HCT116 (cell line): ENCODE results near the gene GCN1. TPM values are rescaled to one million over a fixed set of nuclear protein-coding genes. Genes with fewer than 3 reads are reported as not detected.
A peak's percentile ranks its signal among the peaks of the same experiment; 100 is the strongest.

Experiments
- ATAC-seq: fragments of 200-7000 bp; cut with Tn5 transposase; 2 replicates; pipeline ENCODE4 v1.9.1; 2020; ENCODE audit warnings: mild to moderate bottlenecking, moderate library complexity
- BruUV-seq: library from RNA; stranded (reverse); fragments of 400-500 nt; replicated peaks from 2 replicates; lab custom pipeline; 2021; lab: Mats Ljungman, UMichigan
- CTCF ChIA-PET: fragments of 300-600 bp; sonication (Branson Sonifier 250); formaldehyde crosslinking; loops from one replicate; lab custom pipeline; 2021; ENCODE audit warnings: antibody characterized with exemption; lab: Charles Lee
- POLR2A ChIA-PET: fragments of 300-600, 350-600 bp; sonication (Branson Sonifier 250); formaldehyde crosslinking; loops from one replicate; lab custom pipeline; 2021; ENCODE audit warnings: antibody characterized with exemption; lab: Charles Lee
- RAD21 ChIA-PET, 2 experiments: fragments of 300-600 bp; sonication (Branson Sonifier 250); formaldehyde crosslinking; loops; one replicate each; lab custom pipeline; 2023; ENCODE audit warnings: low total read pairs in 2 of 2; ENCODE audit not compliant: uncharacterized antibody in 2 of 2, unreplicated experiment in 2 of 2, low non-redundant PET in 1 of 2; lab: Charles Lee
- DNase-seq: peaks from one replicate; pipeline ENCODE4 v3.0.0-alpha.2; 2010; ENCODE audit warnings: low read depth, low spot score
- H2AFZ ChIP-seq: fragments of 200-600 bp; shearing (Covaris generic), sonication (generic); 2 replicates; pipeline ENCODE4 v1.6.1; 2017; ENCODE audit warnings: low read depth, mixed run types, mixed read lengths, antibody characterized with exemption, low read length; ENCODE audit not compliant: poor library complexity, severe bottlenecking
- H3K27ac ChIP-seq: 2 replicates; pipeline ENCODE4 v1.5.1; 2012; ENCODE audit warnings: low read depth, low read length
- H3K27me3 ChIP-seq: fragments of 200-600 bp; sonication (generic); 2 replicates; pipeline ENCODE4 v1.6.1; 2016; ENCODE audit warnings: mixed run types, low read length, mixed read lengths; ENCODE audit not compliant: insufficient read depth
- H3K36me3 ChIP-seq, 2 experiments: fragments of 200-500 bp in 1 of 2; fragments of 200-600 bp in 1 of 2; sonication (Bioruptor generic) in 1 of 2; sonication (generic) in 1 of 2; 2 replicates each; pipeline versions ENCODE4 v1.5.1 to v1.6.1; 2014 to 2016; ENCODE audit warnings: low read length in 2 of 2, inconsistent platforms in 1 of 2, mixed read lengths in 1 of 2, mixed run types in 1 of 2; ENCODE audit not compliant: insufficient read depth in 2 of 2, control insufficient read depth in 1 of 2
- H3K4me1 ChIP-seq, 2 experiments: fragments of 200-600 bp in 1 of 2; sonication (generic) in 1 of 2; 2 replicates each; pipeline versions ENCODE4 v1.5.1 to v1.6.1; 2012 to 2017; ENCODE audit warnings: low read length in 2 of 2, inconsistent platforms in 1 of 2, mild to moderate bottlenecking in 1 of 2, mixed read lengths in 1 of 2, mixed run types in 1 of 2, moderate library complexity in 1 of 2; ENCODE audit not compliant: insufficient read depth in 2 of 2, control insufficient read depth in 1 of 2
- H3K4me2 ChIP-seq: fragments of 200-600 bp; sonication (generic); 2 replicates; pipeline ENCODE4 v1.6.1; 2017; ENCODE audit warnings: mixed run types, low read length, mixed read lengths
- H3K4me3 ChIP-seq, 2 experiments: fragments of 200-600 bp in 1 of 2; sonication (generic) in 1 of 2; replicated peaks in 1 of 2; 2 replicates each; pipeline ENCODE4 v1.5.1; 2011 to 2016; ENCODE audit warnings: low read length in 2 of 2, control low read depth in 1 of 2, low read depth in 1 of 2, mild to moderate bottlenecking in 1 of 2, mixed read lengths in 1 of 2, mixed run types in 1 of 2
- H3K79me2 ChIP-seq: fragments of 200-600 bp; sonication (generic); 2 replicates; pipeline ENCODE4 v1.6.1; 2017; ENCODE audit warnings: mild to moderate bottlenecking, mixed run types, low read length, moderate library complexity, mixed read lengths; ENCODE audit not compliant: insufficient read depth
- H3K9ac ChIP-seq: fragments of 200-600 bp; sonication (generic); 2 replicates; pipeline ENCODE4 v1.6.1; 2016; ENCODE audit warnings: low read length, mixed read lengths
- H3K9me2 ChIP-seq: fragments of 200-600 bp; sonication (generic), shearing (Covaris generic); 2 replicates; pipeline ENCODE4 v1.6.1; 2017; ENCODE audit warnings: mixed run types, mild to moderate bottlenecking, moderate library complexity; ENCODE audit not compliant: insufficient read depth
- H3K9me3 ChIP-seq, 2 experiments: fragments of 200-500 bp in 1 of 2; fragments of 200-600 bp in 1 of 2; sonication (Bioruptor generic) in 1 of 2; sonication (generic) in 1 of 2; 2 replicates each; pipeline ENCODE4 v1.6.1; 2014 to 2017; ENCODE audit warnings: low read length in 2 of 2, mixed read lengths in 2 of 2, inconsistent platforms in 1 of 2, low read depth in 1 of 2, mild to moderate bottlenecking in 1 of 2, mixed run types in 1 of 2, moderate library complexity in 1 of 2; ENCODE audit not compliant: control insufficient read depth in 1 of 2, insufficient read depth in 1 of 2
- H4K20me1 ChIP-seq: fragments of 200-600 bp; sonication (generic), shearing (Covaris generic); 2 replicates; pipeline ENCODE4 v1.6.1; 2017; ENCODE audit warnings: mixed run types, mild to moderate bottlenecking, moderate library complexity; ENCODE audit not compliant: insufficient read depth
- CTCF ChIP-seq, 3 experiments: fragments of 200-600 bp in 1 of 3; sonication (generic) in 1 of 3; IDR thresholded peaks in 2 of 3; conservative IDR thresholded peaks in 1 of 3; 2 replicates each; pipeline ENCODE4 v1.5.1; 2012 to 2017; ENCODE audit warnings: low read depth in 2 of 3, low read length in 2 of 3, antibody characterized with exemption in 1 of 3, borderline replicate concordance in 1 of 3, control low read depth in 1 of 3, mild to moderate bottlenecking in 1 of 3, mixed read lengths in 1 of 3, mixed run types in 1 of 3, moderate library complexity in 1 of 3; ENCODE audit not compliant: insufficient read depth in 1 of 3
- EGR1 ChIP-seq: IDR thresholded peaks from 2 replicates; pipeline ENCODE4 v1.6.1; 2012; ENCODE audit warnings: low read depth
- ELF1 ChIP-seq: IDR thresholded peaks from 2 replicates; pipeline ENCODE4 v1.6.1; 2012; ENCODE audit warnings: low read depth, borderline replicate concordance
- EZH2 ChIP-seq: fragments of 200-600 bp; sonication (generic); IDR thresholded peaks from 2 replicates; pipeline ENCODE4 v1.6.1; 2017; ENCODE audit warnings: antibody characterized with exemption, mixed run types
- JUND ChIP-seq: IDR thresholded peaks from 2 replicates; pipeline ENCODE4 v1.6.1; 2012
- POLR2A ChIP-seq: IDR thresholded peaks from 2 replicates; pipeline ENCODE4 v1.7.0; 2011; ENCODE audit warnings: borderline replicate concordance; ENCODE audit not compliant: insufficient read depth, insufficient read length; ENCODE audit errors: extremely low read depth
- POLR2AphosphoS5 ChIP-seq: IDR thresholded peaks from 2 replicates; pipeline ENCODE4 v1.6.1; 2011; ENCODE audit warnings: mild to moderate bottlenecking, low read depth, low read length, moderate library complexity
- REST ChIP-seq: IDR thresholded peaks from 2 replicates; pipeline ENCODE4 v1.6.1; 2012; ENCODE audit warnings: low read depth
- SIN3A ChIP-seq: IDR thresholded peaks from 2 replicates; pipeline ENCODE4 v1.6.1; 2012; ENCODE audit warnings: low read depth
- SP1 ChIP-seq: IDR thresholded peaks from 2 replicates; pipeline ENCODE4 v1.6.1; 2012; ENCODE audit warnings: low read depth
- SRF ChIP-seq: IDR thresholded peaks from 2 replicates; pipeline ENCODE4 v1.6.1; 2012; ENCODE audit warnings: low read depth
- TCF7L2 ChIP-seq: IDR thresholded peaks from 2 replicates; pipeline ENCODE4 v1.7.0; 2011; ENCODE audit warnings: borderline replicate concordance, inconsistent platforms; ENCODE audit not compliant: insufficient read depth, insufficient read length; ENCODE audit errors: extremely low read depth
- YY1 ChIP-seq: IDR thresholded peaks from 2 replicates; pipeline ENCODE4 v1.6.1; 2011; ENCODE audit warnings: low read length, low read depth, moderate library complexity, mild to moderate bottlenecking; ENCODE audit not compliant: insufficient replicate concordance; ENCODE audit errors: extremely low read depth
- ZFX ChIP-seq: fragments of 450-650 bp; IDR thresholded peaks from 2 replicates; pipeline ENCODE4 v1.6.1; 2017
- ZNF274 ChIP-seq: fragments of 200-500 bp; sonication (Bioruptor generic); IDR thresholded peaks from 2 replicates; pipeline ENCODE4 v1.6.1; 2014; ENCODE audit warnings: mild to moderate bottlenecking, low read depth, low read length, inconsistent platforms
- intact Hi-C: fragments of 100-400 bp; cut with micrococcal nuclease; formaldehyde crosslinking; loops from 2 replicates; pipeline ENCODE4 v1.10.0; 2022
- total RNA-seq: library from RNA; stranded (reverse); gene quantifications from one replicate; pipeline ENCODE4 v1.2.1, GENCODE V29; 2021; ENCODE audit not compliant: unreplicated experiment
- TF ChIP-seq, protein P1 (sequence below): IDR thresholded peaks from 2 replicates; pipeline ENCODE4 v1.6.1; 2011; ENCODE audit warnings: mild to moderate bottlenecking, low read length, moderate library complexity; ENCODE audit not compliant: insufficient replicate concordance; ENCODE audit errors: extremely low read depth

The GCN1 gene
- total RNA-seq, 1 experiment from 2014 or later = 184 TPM

DNA sequence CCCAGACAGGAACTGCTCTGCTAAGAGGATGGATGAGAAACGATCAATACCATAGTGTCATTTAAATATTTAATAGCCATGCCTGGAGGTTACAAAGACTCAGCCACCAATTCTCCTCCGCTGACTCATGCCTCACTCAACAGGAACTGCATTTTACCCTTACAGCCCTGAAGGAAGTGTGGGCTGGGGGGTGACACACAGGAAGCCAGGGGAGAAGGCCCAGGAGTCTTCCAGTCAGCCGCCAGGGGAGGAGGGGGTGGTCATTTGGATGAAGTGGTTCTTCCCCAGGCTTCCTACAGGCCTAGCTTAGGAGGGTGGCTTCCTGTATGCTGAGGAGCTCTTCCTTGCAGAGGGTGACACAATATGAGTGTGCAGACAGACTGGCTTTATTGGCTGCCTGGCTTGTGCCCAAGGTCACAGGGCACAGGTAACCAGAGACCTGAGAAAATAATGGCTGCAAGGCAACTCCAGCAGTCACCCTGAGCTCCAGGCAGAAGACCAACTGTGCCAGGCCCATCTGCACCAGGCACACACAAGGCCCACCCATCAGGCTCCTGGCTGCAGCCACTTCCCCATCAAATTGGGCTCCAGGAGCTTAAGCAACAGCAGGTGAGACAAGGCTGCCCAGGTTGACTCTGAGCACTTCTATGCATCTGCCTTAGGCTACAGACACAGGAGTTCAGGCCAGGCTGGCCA lies 36.9 kb upstream of the GCN1 start (continued):
- TF ChIP-seq EZH2 (no peak), ZNF274 (no peak), ZFX (peak; percentile 14; the same call in 1 of the 2 replicates), SRF (no peak), SIN3A (no peak), EGR1 (no peak)
- TF ChIP-seq, all 23 proteins: peak for 6

DNA sequence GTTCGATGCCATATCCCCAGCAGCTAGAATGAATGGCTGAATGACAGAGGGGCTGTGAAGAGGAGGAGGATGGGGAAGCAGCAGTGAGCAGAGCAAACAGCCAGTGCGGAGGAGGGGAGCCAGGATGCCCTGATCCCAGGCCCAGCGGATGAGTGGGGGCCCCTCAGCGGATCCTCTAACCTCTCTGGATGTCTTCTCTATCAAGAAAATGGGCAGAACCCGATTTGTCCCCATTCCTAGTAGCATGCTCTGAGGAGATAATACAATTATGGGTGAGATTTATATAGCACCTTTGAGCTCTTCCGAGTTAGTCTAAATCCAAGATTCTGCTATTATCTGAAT lies 36.4 kb upstream of the GCN1 start:
- H3K4me2 ChIP-seq = peak overlapping the region; percentile 95
- peaks cover 0 to 12% of the 10 kb centered on the region in 2 experiments; a peak in 1 of 4 replicates for H3K36me3 ChIP-seq
- no peaks in the 10 kb centered on the region for H3K9me2 ChIP-seq
- BruUV-seq = TSS peak; percentile 73
- H3K4me1 ChIP-seq = peaks cover 79 to 98% of the 10 kb centered on the region in 2 experiments
- DNase-seq (no peak), ATAC-seq (peak; percentile 5)
- CTCF ChIA-PET = interaction anchor here (0.6 to 8.1 kb wide), 11 partner anchors 9 to 741 kb away, joined by 3 to 181 read pairs (median 5); partner anchors contain the start of genes PXN, RNU4-1, RNU4-2 and RPLP0
- peak overlapping the region; percentile 87 for H3K9ac ChIP-seq
- H3K9me3 ChIP-seq = no peaks in the 10 kb centered on the region
- peaks cover 5% of the 10 kb centered on the region; the same call in 1 of the 2 replicates for H4K20me1 ChIP-seq
- peak overlapping the region; percentile 100 for H3K27ac ChIP-seq
- no peak overlapping the region for H2AFZ ChIP-seq
- intact Hi-C loops = loop anchor here (10.0 kb wide), 1 partner anchor 204 kb away; the partner anchor contains the start of gene COX6A1
- H3K4me3 ChIP-seq = peak overlapping the region; percentile 44 to 58
- H3K79me2 ChIP-seq = peaks cover 95% of the 10 kb centered on the region
- H3K27me3 ChIP-seq = no peaks in the 10 kb centered on the region
- POLR2A ChIA-PET = interaction anchor here (0.6 to 8.9 kb wide), 16 partner anchors 9 to 273 kb away, joined by 3 to 394 read pairs (median 6); partner anchors contain the start of genes PXN, RNU4-1, RNU4-2 and RPLP0
- RAD21 ChIA-PET = interaction anchor here (0.6 to 5.4 kb wide), 8 partner anchors 24 to 106 kb away, joined by 3 to 62 read pairs (median 4); partner anchors contain the start of genes PXN (in 2 of the 2) and RNU4-2 (in 1 of the 2)
- TF ChIP-seq SIN3A = no peak
- TF ChIP-seq SP1 = no peak
- TF ChIP-seq CTCF (IDR thresholded peaks at IDR 0.05 in 2 of 3, conservative IDR thresholded peaks at IDR 0.05 in 1 of 3; ENCODE audit: borderline replicate concordance in 1 of 3, insufficient read depth in 1 of 3, low read depth in 2 of 3, low read length in 2 of 3) = no peak
- no peak for TF ChIP-seq ELF1
- no peak for TF ChIP-seq POLR2A
- no peak for TF ChIP-seq EGR1
- TF ChIP-seq ZNF274 = no peak
- TF ChIP-seq YY1 = no peak
- TF ChIP-seq, protein P1, sequence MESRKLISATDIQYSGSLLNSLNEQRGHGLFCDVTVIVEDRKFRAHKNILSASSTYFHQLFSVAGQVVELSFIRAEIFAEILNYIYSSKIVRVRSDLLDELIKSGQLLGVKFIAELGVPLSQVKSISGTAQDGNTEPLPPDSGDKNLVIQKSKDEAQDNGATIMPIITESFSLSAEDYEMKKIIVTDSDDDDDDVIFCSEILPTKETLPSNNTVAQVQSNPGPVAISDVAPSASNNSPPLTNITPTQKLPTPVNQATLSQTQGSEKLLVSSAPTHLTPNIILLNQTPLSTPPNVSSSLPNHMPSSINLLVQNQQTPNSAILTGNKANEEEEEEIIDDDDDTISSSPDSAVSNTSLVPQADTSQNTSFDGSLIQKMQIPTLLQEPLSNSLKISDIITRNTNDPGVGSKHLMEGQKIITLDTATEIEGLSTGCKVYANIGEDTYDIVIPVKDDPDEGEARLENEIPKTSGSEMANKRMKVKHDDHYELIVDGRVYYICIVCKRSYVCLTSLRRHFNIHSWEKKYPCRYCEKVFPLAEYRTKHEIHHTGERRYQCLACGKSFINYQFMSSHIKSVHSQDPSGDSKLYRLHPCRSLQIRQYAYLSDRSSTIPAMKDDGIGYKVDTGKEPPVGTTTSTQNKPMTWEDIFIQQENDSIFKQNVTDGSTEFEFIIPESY = no peak
- no peak for TF ChIP-seq JUND
- TF ChIP-seq REST = no peak
- TF ChIP-seq POLR2AphosphoS5 = no peak
- TF ChIP-seq TCF7L2 = no peak
